C1 segment of cervical spinal cord (tissue), 14 donors: Measurements from ENCODE around the gene SLC7A11.
A peak's percentile ranks its signal among the peaks of the same experiment; 100 is the strongest.
"Not testable (repeated sequence)": the region's sequence is repeated elsewhere in the genome, so short reads cannot be mapped to it uniquely, and the experiment has no call there.

ENCODE experiments used
- DNase-seq, 14 donors: peaks; one replicate each; lab custom pipeline; 2025; lab: John Stamatoyannopoulos, UW

The SLC7A11 gene

GRCh38 chr4:138210576-138210975 is 31.6 kb downstream of the SLC7A11 start:
- DNase-seq: not testable (repeated sequence)

DNA sequence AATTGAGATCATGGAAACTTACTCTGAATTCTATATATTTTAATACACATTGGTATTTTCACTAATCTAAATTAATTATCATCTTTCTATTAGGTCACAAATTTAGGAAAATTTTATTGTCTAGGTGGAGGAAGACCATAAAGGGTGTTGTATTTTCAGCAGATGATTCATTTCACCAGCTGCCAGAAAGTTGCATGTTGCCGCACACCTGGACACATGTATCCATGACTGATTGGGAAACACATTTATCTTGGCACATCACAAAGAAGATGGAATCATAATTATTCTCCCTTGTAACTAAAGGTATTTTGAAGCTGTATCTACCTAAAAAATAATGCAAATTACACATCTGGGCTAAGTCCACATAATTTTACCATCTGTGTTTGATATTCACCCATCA is 33.1 kb downstream of the SLC7A11 start:
- DNase-seq: no peak

GRCh38 chr4:138205531-138206233 is 36.5 kb downstream of the SLC7A11 start:
- no peak for DNase-seq

- no peak for DNase-seq
Measured at GRCh38 chr4:138204507-138204906, 37.6 kb downstream of the SLC7A11 start.

DNA sequence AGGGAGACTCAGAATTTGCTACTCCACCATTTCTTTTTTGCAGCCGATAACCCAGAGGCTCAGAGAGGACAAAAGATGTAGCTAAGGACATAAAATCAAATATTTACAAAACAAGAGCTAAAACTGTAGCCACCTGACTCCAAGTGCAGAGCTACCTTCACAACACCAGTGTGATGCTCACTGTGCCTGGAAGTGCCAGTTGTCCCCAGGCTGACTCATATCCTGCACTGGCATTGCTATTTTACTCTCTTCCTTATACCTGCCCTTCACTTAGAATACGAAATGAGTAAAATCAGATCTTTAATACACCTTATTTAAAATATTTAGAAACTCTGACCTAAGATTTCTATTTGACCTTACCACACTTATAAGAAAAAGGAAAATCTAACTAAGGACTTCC is 39.5 kb downstream of the SLC7A11 start:
- no peak for DNase-seq

DNA sequence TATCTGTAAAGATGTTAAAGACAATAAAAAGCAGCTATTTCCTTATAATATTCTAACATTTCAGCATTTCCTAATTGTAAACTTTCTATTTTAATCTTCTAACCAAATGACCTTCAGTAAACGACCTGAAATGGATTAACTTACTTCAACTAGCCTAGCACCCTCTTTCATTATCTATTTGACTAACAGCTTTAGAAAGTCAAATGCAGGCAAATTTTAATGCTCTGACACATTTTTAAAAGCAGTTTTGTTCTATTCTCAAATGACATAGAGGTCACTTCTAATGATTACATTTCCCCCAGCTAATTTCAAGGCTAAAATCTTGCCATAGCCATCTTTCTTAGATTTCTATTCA is 41.9 kb downstream of the SLC7A11 start:
- no peak for DNase-seq

- DNase-seq: no peak
Measured at GRCh38 chr4:138199568-138200235, 42.4 kb downstream of the SLC7A11 start.

DNA sequence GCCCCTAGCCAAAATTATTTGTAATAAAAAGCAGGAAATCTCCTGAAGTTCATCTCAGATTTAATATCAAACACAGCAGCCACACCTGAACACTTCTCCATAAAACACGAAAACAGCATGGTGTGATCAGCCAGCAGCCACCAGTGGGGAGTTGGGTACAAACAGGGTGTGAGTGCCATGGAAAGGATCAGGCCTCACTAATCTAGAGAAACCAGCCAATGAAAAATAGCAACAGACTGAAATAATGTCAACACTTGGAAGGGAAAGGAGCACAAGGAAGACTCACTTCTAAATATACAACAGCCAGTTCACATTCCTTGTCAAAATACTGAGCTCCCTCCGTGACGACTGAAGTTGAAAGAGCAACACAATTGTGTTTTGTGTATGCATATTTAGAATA is 46.0 kb downstream of the SLC7A11 start:
- no peak for DNase-seq

- DNase-seq: no peak
Measured at GRCh38 chr4:138193963-138194362, 48.2 kb downstream of the SLC7A11 start.

DNA sequence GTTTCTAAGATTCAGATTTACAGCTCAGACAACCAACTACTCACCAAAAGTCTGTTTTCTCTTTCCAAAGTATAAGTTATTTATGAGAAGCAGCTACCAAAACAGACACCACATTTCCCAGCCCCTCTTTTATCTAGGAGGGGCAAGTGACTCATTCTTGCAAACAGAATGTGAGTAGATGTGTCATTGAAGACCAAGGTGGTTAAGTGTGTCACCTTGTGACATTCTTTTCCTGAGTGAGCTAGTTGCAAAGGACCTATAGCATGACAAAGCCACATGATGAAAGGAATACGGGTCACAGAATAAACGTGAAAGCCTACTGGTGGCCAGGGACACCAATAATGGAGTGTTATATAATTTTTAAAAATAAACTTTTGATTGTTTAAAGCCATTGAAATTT is 50.0 kb downstream of the SLC7A11 start:
- no peak for DNase-seq

- DNase-seq: no peak
Measured at GRCh38 chr4:138190452-138190858, 51.7 kb downstream of the SLC7A11 start.

DNA sequence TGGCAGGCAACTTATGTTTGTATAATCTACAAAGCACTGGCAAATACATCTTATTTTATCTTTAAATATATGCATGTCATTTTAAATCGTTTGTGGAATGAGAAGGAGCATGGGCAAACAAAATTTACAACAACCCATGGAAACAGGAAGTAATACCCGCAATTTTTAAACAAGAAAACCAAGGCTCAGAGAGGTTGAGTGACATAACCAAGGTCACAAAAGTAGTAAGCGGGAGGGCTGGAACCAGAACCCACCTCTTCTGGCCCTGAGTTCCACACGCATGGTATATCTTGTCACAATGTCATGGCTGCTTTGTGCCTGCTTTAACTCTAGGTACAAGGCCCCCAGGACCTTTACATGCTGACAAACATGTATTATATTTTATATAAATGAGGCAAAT is 52.9 kb downstream of the SLC7A11 start:
- DNase-seq: no peak

- no peak for DNase-seq
Measured at GRCh38 chr4:138188406-138189084, 53.6 kb downstream of the SLC7A11 start.

GRCh38 chr4:138185859-138186645 is 56.1 kb downstream of the SLC7A11 start:
- peak in 1 of 14 donors; percentile 15 for DNase-seq

DNA sequence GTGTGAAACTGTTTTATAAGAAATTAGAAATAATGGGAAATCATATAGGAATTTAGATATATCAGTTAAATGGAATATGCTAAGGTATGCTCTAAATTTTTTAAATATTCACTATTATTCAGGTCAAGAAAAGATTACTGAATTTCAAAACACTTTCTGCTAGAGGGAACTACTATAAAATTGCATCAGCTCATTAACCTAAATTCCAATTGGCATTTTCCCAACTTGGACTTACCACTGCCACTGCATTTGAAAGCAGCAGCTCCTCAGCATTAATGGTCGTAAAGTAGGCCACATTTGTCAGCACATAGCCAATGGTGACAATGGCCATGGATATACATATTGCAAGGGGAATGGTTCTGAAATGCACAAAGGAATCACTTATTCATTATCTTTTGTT is 57.3 kb downstream of the SLC7A11 start:
- DNase-seq: no peak

DNA sequence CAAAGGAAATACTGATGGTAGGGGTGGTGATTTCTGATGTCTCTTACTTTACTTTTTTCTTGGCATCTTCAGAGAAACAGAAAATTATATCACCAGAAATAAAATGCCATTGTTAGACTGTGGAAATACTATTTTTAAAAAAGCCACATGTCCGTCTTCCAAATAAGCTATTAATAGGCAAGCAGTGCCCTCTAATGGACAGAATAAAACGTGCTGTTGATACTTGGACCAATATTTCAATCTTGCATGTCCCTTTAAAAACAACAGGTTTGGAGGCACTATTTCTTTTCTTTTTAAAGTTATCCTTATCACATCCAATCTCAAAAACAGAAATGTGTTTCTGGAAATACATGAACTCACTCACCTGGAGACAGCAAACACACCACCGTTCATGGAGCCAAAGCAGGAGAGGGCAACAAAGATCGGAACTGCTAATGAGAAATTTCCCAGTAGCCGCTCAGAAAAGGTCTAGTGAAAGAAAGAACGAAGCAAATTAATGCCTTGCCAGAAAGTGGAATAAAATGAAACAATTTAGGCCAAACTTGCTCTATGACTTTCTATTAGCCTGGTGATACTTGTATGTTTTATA is 59.2 kb downstream of the SLC7A11 start:
- DNase-seq: peak in 2 of 14 donors; percentile 14 to 15

DNA sequence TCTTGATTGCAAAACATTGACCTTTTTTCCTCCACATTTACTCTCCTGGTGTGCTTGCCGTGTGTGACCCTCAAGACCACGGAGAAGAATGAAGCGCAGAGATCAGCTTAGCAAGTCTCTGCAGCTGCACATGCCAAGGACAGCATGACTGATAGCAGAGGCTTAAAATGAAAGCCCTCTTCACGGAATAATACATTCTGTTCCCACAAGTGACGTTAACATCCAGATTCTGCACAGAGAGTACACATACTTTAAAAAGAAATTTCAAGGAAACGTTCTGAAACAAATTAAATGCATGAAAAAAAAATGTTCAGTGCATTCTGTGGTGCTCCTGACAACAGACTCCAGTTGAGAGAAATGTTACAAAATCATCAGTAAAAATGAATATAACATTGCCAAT is 60.9 kb downstream of the SLC7A11 start:
- peak in 1 of 14 donors; percentile 14 for DNase-seq

DNA sequence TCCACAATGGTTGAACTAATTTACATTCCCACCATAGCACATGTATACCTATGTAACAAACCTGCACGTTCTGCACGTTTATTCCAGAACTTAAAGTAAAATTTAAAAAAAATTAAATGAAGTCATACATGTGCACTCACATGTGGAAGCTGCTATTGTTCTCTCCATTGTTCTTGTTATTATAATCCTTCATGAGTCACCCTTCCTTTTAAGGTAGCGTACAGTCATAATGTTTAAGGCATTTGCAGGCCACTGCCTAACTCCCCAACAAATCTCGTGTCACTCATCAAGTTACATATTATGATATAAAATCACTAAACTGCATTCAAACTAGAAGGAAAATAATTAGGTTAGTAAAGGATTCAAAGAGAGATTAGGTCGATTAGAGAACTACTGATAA is 63.6 kb downstream of the SLC7A11 start:
- no peak for DNase-seq

- DNase-seq: no peak
Measured at GRCh38 chr4:138177278-138177968, 64.7 kb downstream of the SLC7A11 start.

GRCh38 chr4:138174981-138175794 is 67.0 kb downstream of the SLC7A11 start:
- DNase-seq: no peak
